K562 (cell line): ENCODE measurements around the gene SOWAHD. TPM values are rescaled to one million over a fixed set of nuclear protein-coding genes. Genes with fewer than 3 reads are reported as not detected.

Experiments used
- polyA plus RNA-seq, 8 experiments: library from polyadenylated mRNA; depleted of rRNA in 4 of 8; stranded (reverse) in 5 of 8; unstranded in 3 of 8; fragments of >200 nt; fragmentation: Nextera tagmentation in 2 of 8; fragmentation: Illumina TruSeq in 1 of 8; extraction: Ambion mirVana in 2 of 8; extraction: Trizol in 1 of 8; gene quantifications; 2 replicates each; pipeline versions ENCODE4 v1.2.1 to v1.2.3, GENCODE V29; 2011 to 2014; ENCODE audit warnings: inconsistent platforms in 1 of 8, missing spikeins in 1 of 8
- small RNA-seq: library from RNA; depleted of rRNA; stranded (forward); fragments of <200 nt; gene quantifications from one replicate; pipeline ENCODE3, GENCODE V24; 2014
- total RNA-seq, 7 experiments: library from RNA; depleted of rRNA in 6 of 7; stranded (reverse); fragments of >200 nt in 6 of 7; fragmentation: Illumina TruSeq in 2 of 7; extraction: Trizol in 2 of 7; gene quantifications; 2 replicates each; pipeline versions ENCODE4 v1.2.1 to v1.2.3, GENCODE V29; 2011 to 2021; ENCODE audit warnings: low replicate concordance in 1 of 7

SOWAHD gene
- total and polyA plus RNA-seq, 9 of the 15 experiments (the other 6 are each of a cell fraction or from before 2014, with no cell fraction given) = 0.13 to 0.29 TPM; not detected in 7

Small RNA genes lying within 50 kb of the gene (small RNA-seq; reads per million reads assigned to genes)
- not detected for gene SNORA69

Other genes starting within 250 kb of the SOWAHD start
Only the 7 nearest of the 10 such genes appear.
- 11.7 and 12.8 TPM in 2 replicates for gene NKRF, start 152.2 kb upstream of the SOWAHD start, total RNA-seq (2014; rRNA removed)
- gene NKRF, start 152.2 kb upstream of the SOWAHD start, total RNA-seq (2014; rRNA removed; fragmentation: Illumina TruSeq; extraction: Trizol) = 27.2 and 30.1 TPM in 2 replicates
- gene NKRF, start 152.2 kb upstream of the SOWAHD start, total RNA-seq (2015; rRNA removed; fragmentation: Illumina TruSeq; extraction: Trizol) = 20.1 and 20.7 TPM in 2 replicates
- gene NKRF, start 152.2 kb upstream of the SOWAHD start, total RNA-seq (2021) = 30.0 and 31.9 TPM in 2 replicates
- 16.0 and 19.0 TPM in 2 replicates for gene NKRF, start 152.2 kb upstream of the SOWAHD start, polyA plus RNA-seq (2011; rRNA removed)
- 28.7 and 31.9 TPM in 2 replicates for gene NKRF, start 152.2 kb upstream of the SOWAHD start, polyA plus RNA-seq (2014; fragmentation: Illumina TruSeq; extraction: Trizol)
- gene NKRF, start 152.2 kb upstream of the SOWAHD start, polyA plus RNA-seq (2014; fragmentation: Nextera tagmentation; extraction: Ambion mirVana) = 10 to 100 TPM in 1 of 2 experiments, 1 to 10 TPM in 1; 8.9 to 10.8 TPM
- 13.3 and 16.8 TPM in 2 replicates for gene NKRF, start 152.2 kb upstream of the SOWAHD start, polyA plus RNA-seq (2014; rRNA removed)
- 33.7 and 39.9 TPM in 2 replicates for gene SEPTIN6, start 65.4 kb upstream of the SOWAHD start, total RNA-seq (2014; rRNA removed)
- gene SEPTIN6, start 65.4 kb upstream of the SOWAHD start, total RNA-seq (2014; rRNA removed; fragmentation: Illumina TruSeq; extraction: Trizol) = 36.2 and 37.8 TPM in 2 replicates
- gene SEPTIN6, start 65.4 kb upstream of the SOWAHD start, total RNA-seq (2015; rRNA removed; fragmentation: Illumina TruSeq; extraction: Trizol) = 37.8 and 41.1 TPM in 2 replicates
- gene SEPTIN6, start 65.4 kb upstream of the SOWAHD start, total RNA-seq (2021) = 37.7 and 37.8 TPM in 2 replicates
- gene SEPTIN6, start 65.4 kb upstream of the SOWAHD start, polyA plus RNA-seq (2011; rRNA removed) = 54.6 and 85.4 TPM in 2 replicates
- gene SEPTIN6, start 65.4 kb upstream of the SOWAHD start, polyA plus RNA-seq (2014; fragmentation: Illumina TruSeq; extraction: Trizol) = 51.8 and 67.0 TPM in 2 replicates
- 10 to 100 TPM in 1 of 2 experiments, 1 to 10 TPM in 1; 8.4 to 12.2 TPM for gene SEPTIN6, start 65.4 kb upstream of the SOWAHD start, polyA plus RNA-seq (2014; fragmentation: Nextera tagmentation; extraction: Ambion mirVana)
- gene SEPTIN6, start 65.4 kb upstream of the SOWAHD start, polyA plus RNA-seq (2014; rRNA removed) = 29.0 and 35.3 TPM in 2 replicates
- gene RPL39, start 33.0 kb downstream of the SOWAHD start, total RNA-seq (2014; rRNA removed) = 1,067 and 1,382 TPM in 2 replicates
- gene RPL39, start 33.0 kb downstream of the SOWAHD start, total RNA-seq (2014; rRNA removed; fragmentation: Illumina TruSeq; extraction: Trizol) = 4,057 and 4,318 TPM in 2 replicates
- gene RPL39, start 33.0 kb downstream of the SOWAHD start, total RNA-seq (2015; rRNA removed; fragmentation: Illumina TruSeq; extraction: Trizol) = 2,995 and 3,004 TPM in 2 replicates
- 2,027 and 2,325 TPM in 2 replicates for gene RPL39, start 33.0 kb downstream of the SOWAHD start, total RNA-seq (2021)
- 3,720 and 3,778 TPM in 2 replicates for gene RPL39, start 33.0 kb downstream of the SOWAHD start, polyA plus RNA-seq (2011; rRNA removed)
- gene RPL39, start 33.0 kb downstream of the SOWAHD start, polyA plus RNA-seq (2014; fragmentation: Illumina TruSeq; extraction: Trizol) = 4,858 and 5,043 TPM in 2 replicates
- gene RPL39, start 33.0 kb downstream of the SOWAHD start, polyA plus RNA-seq (2014; fragmentation: Nextera tagmentation; extraction: Ambion mirVana) = 1,000 to 10,000 TPM; 3,226 to 3,583 TPM
- gene RPL39, start 33.0 kb downstream of the SOWAHD start, polyA plus RNA-seq (2014; rRNA removed) = 2,850 and 3,458 TPM in 2 replicates
- gene UPF3B, start 94.4 kb downstream of the SOWAHD start, total RNA-seq (2014; rRNA removed) = 17.5 and 17.6 TPM in 2 replicates
- 32.3 and 38.1 TPM in 2 replicates for gene UPF3B, start 94.4 kb downstream of the SOWAHD start, total RNA-seq (2014; rRNA removed; fragmentation: Illumina TruSeq; extraction: Trizol)
- 28.3 and 32.3 TPM in 2 replicates for gene UPF3B, start 94.4 kb downstream of the SOWAHD start, total RNA-seq (2015; rRNA removed; fragmentation: Illumina TruSeq; extraction: Trizol)
- 17.9 and 19.7 TPM in 2 replicates for gene UPF3B, start 94.4 kb downstream of the SOWAHD start, total RNA-seq (2021)
- 23.1 and 31.8 TPM in 2 replicates for gene UPF3B, start 94.4 kb downstream of the SOWAHD start, polyA plus RNA-seq (2011; rRNA removed)
- gene UPF3B, start 94.4 kb downstream of the SOWAHD start, polyA plus RNA-seq (2014; fragmentation: Illumina TruSeq; extraction: Trizol) = 44.0 and 57.0 TPM in 2 replicates
- 10 to 100 TPM; 24.1 to 37.5 TPM for gene UPF3B, start 94.4 kb downstream of the SOWAHD start, polyA plus RNA-seq (2014; fragmentation: Nextera tagmentation; extraction: Ambion mirVana)
- gene UPF3B, start 94.4 kb downstream of the SOWAHD start, polyA plus RNA-seq (2014; rRNA removed) = 37.9 and 40.8 TPM in 2 replicates
- 31.2 and 31.9 TPM in 2 replicates for gene RNF113A, start 113.1 kb downstream of the SOWAHD start, total RNA-seq (2014; rRNA removed)
- gene RNF113A, start 113.1 kb downstream of the SOWAHD start, total RNA-seq (2014; rRNA removed; fragmentation: Illumina TruSeq; extraction: Trizol) = 17.9 and 22.4 TPM in 2 replicates
- gene RNF113A, start 113.1 kb downstream of the SOWAHD start, total RNA-seq (2015; rRNA removed; fragmentation: Illumina TruSeq; extraction: Trizol) = 26.4 and 28.1 TPM in 2 replicates
- 26.3 and 28.5 TPM in 2 replicates for gene RNF113A, start 113.1 kb downstream of the SOWAHD start, total RNA-seq (2021)
- 21.2 and 25.6 TPM in 2 replicates for gene RNF113A, start 113.1 kb downstream of the SOWAHD start, polyA plus RNA-seq (2011; rRNA removed)
- 27.8 and 32.8 TPM in 2 replicates for gene RNF113A, start 113.1 kb downstream of the SOWAHD start, polyA plus RNA-seq (2014; fragmentation: Illumina TruSeq; extraction: Trizol)
- 10 to 100 TPM; 23.9 to 29.4 TPM for gene RNF113A, start 113.1 kb downstream of the SOWAHD start, polyA plus RNA-seq (2014; fragmentation: Nextera tagmentation; extraction: Ambion mirVana)
- 38.4 and 39.5 TPM in 2 replicates for gene RNF113A, start 113.1 kb downstream of the SOWAHD start, polyA plus RNA-seq (2014; rRNA removed)
- 160 and 218 TPM in 2 replicates for gene NDUFA1, start 113.2 kb downstream of the SOWAHD start, total RNA-seq (2014; rRNA removed)
- gene NDUFA1, start 113.2 kb downstream of the SOWAHD start, total RNA-seq (2014; rRNA removed; fragmentation: Illumina TruSeq; extraction: Trizol) = 402 and 409 TPM in 2 replicates
- 378 and 383 TPM in 2 replicates for gene NDUFA1, start 113.2 kb downstream of the SOWAHD start, total RNA-seq (2015; rRNA removed; fragmentation: Illumina TruSeq; extraction: Trizol)
- gene NDUFA1, start 113.2 kb downstream of the SOWAHD start, total RNA-seq (2021) = 169 and 177 TPM in 2 replicates
- gene NDUFA1, start 113.2 kb downstream of the SOWAHD start, polyA plus RNA-seq (2011; rRNA removed) = 336 and 418 TPM in 2 replicates
- 162 and 191 TPM in 2 replicates for gene NDUFA1, start 113.2 kb downstream of the SOWAHD start, polyA plus RNA-seq (2014; fragmentation: Illumina TruSeq; extraction: Trizol)
- 1,000 to 10,000 TPM; 1,140 to 1,285 TPM for gene NDUFA1, start 113.2 kb downstream of the SOWAHD start, polyA plus RNA-seq (2014; fragmentation: Nextera tagmentation; extraction: Ambion mirVana)
- 308 and 430 TPM in 2 replicates for gene NDUFA1, start 113.2 kb downstream of the SOWAHD start, polyA plus RNA-seq (2014; rRNA removed)
- gene AKAP14, start 137.3 kb downstream of the SOWAHD start, total RNA-seq (2014; rRNA removed) = not detected in 2 replicates
- 0.48 TPM in 1 of 2 replicates, not detected in the other for gene AKAP14, start 137.3 kb downstream of the SOWAHD start, total RNA-seq (2014; rRNA removed; fragmentation: Illumina TruSeq; extraction: Trizol)
- not detected in 2 replicates for gene AKAP14, start 137.3 kb downstream of the SOWAHD start, total RNA-seq (2015; rRNA removed; fragmentation: Illumina TruSeq; extraction: Trizol)
- gene AKAP14, start 137.3 kb downstream of the SOWAHD start, total RNA-seq (2021) = not detected in 2 replicates
- not detected in 2 replicates for gene AKAP14, start 137.3 kb downstream of the SOWAHD start, polyA plus RNA-seq (2011; rRNA removed)
- gene AKAP14, start 137.3 kb downstream of the SOWAHD start, polyA plus RNA-seq (2014; fragmentation: Illumina TruSeq; extraction: Trizol) = not detected in 2 replicates
- not detected for gene AKAP14, start 137.3 kb downstream of the SOWAHD start, polyA plus RNA-seq (2014; fragmentation: Nextera tagmentation; extraction: Ambion mirVana)
- not detected in 2 replicates for gene AKAP14, start 137.3 kb downstream of the SOWAHD start, polyA plus RNA-seq (2014; rRNA removed)